Measurements from ENCODE around the gene DBH.

Gene DBH

GRCh38 chr9:133643362-133643755, 7.2 kb downstream of the DBH start:
- no peak for DNase-seq (ENCODE audit: low read depth in 2 of 2)

GRCh38 chr9:133643978-133644760, 8.0 kb downstream of the DBH start:
- no peak for DNase-seq (ENCODE audit: low read depth in 2 of 2)

GRCh38 chr9:133645021-133645765, 9.0 kb downstream of the DBH start:
- no peak for DNase-seq (ENCODE audit: low read depth in 2 of 2)

- no peak for DNase-seq (ENCODE audit: low read depth in 2 of 2)
Observed at GRCh38 chr9:133647148-133647547, 11.0 kb downstream of the DBH start.

GRCh38 chr9:133647765-133648469, 11.8 kb downstream of the DBH start:
- no peak for DNase-seq (ENCODE audit: low read depth in 2 of 2)

- no peak for DNase-seq (ENCODE audit: low read depth in 2 of 2)
Observed at GRCh38 chr9:133649194-133649593, 13.0 kb downstream of the DBH start.

GRCh38 chr9:133650026-133650425, 13.9 kb downstream of the DBH start:
- DNase-seq (ENCODE audit: low read depth in 2 of 2), result no peak

- no peak for DNase-seq (ENCODE audit: low read depth in 2 of 2)
Observed at GRCh38 chr9:133653638-133654037, 17.5 kb downstream of the DBH start.

- DNase-seq (ENCODE audit: low read depth in 2 of 2), result no peak
Observed at GRCh38 chr9:133654736-133655657, 18.8 kb downstream of the DBH start.

GRCh38 chr9:133655701-133656100, 19.5 kb downstream of the DBH start:
- no peak for DNase-seq (ENCODE audit: low read depth in 2 of 2)

- no peak for DNase-seq (ENCODE audit: low read depth in 2 of 2)
Observed at GRCh38 chr9:133656211-133657119, 20.3 kb downstream of the DBH start.

GRCh38 chr9:133657120-133657661, 21.0 kb downstream of the DBH start:
- no peak for DNase-seq (ENCODE audit: low read depth in 2 of 2)

- DNase-seq (ENCODE audit: low read depth in 2 of 2), result peak in 1 of 2 experiments; percentile 6
Observed at GRCh38 chr9:133658442-133659431, 22.6 kb downstream of the DBH start.

- DNase-seq (ENCODE audit: low read depth in 2 of 2), result no peak
Observed at GRCh38 chr9:133659516-133659915, 23.4 kb downstream of the DBH start.

- no peak for DNase-seq (ENCODE audit: low read depth in 2 of 2)
Observed at GRCh38 chr9:133661846-133662540, 25.8 kb downstream of the DBH start.

- no peak for DNase-seq (ENCODE audit: low read depth in 2 of 2)
Observed at GRCh38 chr9:133664173-133665050, 28.2 kb downstream of the DBH start.

GRCh38 chr9:133665096-133665495, 28.9 kb downstream of the DBH start:
- no peak for DNase-seq (ENCODE audit: low read depth in 2 of 2)
